Measurements from ENCODE around the gene NDUFC2. TPM values are rescaled to one million over a fixed set of nuclear protein-coding genes. Genes with fewer than 3 reads are reported as not detected.
"Not testable (repeated sequence)": the region's sequence is repeated elsewhere in the genome, so short reads cannot be mapped to it uniquely, and the experiment has no call there.

Gene NDUFC2
- total RNA-seq, 3 donors from 2014 or later: 168 to 208 (median 183) TPM

DNA sequence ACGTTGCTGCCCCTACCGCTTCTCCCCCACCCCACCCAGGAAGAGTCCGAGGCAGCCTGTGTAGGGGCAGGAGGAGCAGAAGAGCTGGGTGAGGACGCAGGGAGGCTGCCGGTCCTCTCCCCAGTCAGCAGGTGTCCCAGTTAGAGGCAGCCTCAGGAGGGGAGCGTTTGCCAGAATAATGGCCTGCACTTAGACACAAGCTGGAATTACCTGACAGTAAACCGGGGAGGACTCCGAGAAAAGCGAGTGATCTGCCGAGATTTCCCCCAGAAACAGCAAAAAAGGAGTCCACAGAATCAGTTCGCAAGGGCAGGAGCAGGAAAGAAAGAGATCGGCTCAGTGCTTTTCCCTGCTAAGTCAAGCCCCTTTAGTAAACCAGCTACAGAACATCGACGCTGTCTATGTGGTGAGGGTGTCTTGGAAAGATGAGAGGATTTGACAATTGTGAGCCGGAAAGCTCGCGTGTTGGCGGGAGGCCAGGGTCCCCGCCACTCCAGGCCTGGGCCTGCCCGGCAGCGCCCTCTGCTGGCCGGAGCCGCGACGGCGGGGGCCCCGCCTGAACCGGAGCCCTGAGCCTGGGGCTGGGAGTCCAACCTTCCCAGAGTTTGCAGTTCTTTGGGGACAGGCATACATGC, 33.7 kb downstream of the NDUFC2 start:
- TF ChIP-seq, protein P1, sequence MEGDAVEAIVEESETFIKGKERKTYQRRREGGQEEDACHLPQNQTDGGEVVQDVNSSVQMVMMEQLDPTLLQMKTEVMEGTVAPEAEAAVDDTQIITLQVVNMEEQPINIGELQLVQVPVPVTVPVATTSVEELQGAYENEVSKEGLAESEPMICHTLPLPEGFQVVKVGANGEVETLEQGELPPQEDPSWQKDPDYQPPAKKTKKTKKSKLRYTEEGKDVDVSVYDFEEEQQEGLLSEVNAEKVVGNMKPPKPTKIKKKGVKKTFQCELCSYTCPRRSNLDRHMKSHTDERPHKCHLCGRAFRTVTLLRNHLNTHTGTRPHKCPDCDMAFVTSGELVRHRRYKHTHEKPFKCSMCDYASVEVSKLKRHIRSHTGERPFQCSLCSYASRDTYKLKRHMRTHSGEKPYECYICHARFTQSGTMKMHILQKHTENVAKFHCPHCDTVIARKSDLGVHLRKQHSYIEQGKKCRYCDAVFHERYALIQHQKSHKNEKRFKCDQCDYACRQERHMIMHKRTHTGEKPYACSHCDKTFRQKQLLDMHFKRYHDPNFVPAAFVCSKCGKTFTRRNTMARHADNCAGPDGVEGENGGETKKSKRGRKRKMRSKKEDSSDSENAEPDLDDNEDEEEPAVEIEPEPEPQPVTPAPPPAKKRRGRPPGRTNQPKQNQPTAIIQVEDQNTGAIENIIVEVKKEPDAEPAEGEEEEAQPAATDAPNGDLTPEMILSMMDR (IDR thresholded peaks at IDR 0.05): peak; percentile 98
- H3K36me3 ChIP-seq (ENCODE audit: low read depth): no peaks in the 10 kb centered on the region
- ATAC-seq (peak; percentile 93), DNase-seq (peak; percentile 84 to 92 (median 90))
- H3K4me3 ChIP-seq: no peak overlapping the region
- intact Hi-C loops (cut with DNase I, micrococcal nuclease): no loop called here
- H3K4me1 ChIP-seq (ENCODE audit: low read depth): peaks cover 20% of the 10 kb centered on the region
- H3K9me3 ChIP-seq: no peaks in the 10 kb centered on the region

DNA sequence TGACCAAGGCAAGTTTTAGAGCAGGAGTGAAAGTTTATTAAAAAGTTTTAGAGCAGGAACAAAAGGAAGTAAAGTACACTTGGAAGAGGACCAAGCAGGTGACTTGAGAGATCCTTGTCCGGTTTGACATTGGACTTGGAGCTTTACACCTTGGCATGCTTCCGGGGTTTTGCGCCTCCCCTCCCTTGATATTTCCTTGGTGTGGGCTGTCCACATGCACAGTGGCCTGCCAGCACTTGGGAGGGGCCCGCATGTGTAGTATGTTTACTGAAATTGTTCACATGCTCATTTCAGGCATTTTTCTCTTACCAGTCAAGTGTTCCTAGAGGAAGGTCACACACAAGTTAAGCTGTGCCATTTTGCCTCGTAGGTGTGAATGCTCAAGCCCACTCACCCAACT, 35.0 kb downstream of the NDUFC2 start:
- H3K4me3 ChIP-seq: no peak overlapping the region
- peaks cover 33% of the 10 kb centered on the region for H3K4me1 ChIP-seq (ENCODE audit: low read depth)
- peak; percentile 80 to 83 (median 80) for DNase-seq
- peak; percentile 78 for ATAC-seq
- H3K9me3 ChIP-seq: no peaks in the 10 kb centered on the region
- intact Hi-C loops (cut with DNase I, micrococcal nuclease): no loop called here
- H3K36me3 ChIP-seq (ENCODE audit: low read depth): no peaks in the 10 kb centered on the region
- TF ChIP-seq, protein P1 (IDR thresholded peaks at IDR 0.05): no peak

DNA sequence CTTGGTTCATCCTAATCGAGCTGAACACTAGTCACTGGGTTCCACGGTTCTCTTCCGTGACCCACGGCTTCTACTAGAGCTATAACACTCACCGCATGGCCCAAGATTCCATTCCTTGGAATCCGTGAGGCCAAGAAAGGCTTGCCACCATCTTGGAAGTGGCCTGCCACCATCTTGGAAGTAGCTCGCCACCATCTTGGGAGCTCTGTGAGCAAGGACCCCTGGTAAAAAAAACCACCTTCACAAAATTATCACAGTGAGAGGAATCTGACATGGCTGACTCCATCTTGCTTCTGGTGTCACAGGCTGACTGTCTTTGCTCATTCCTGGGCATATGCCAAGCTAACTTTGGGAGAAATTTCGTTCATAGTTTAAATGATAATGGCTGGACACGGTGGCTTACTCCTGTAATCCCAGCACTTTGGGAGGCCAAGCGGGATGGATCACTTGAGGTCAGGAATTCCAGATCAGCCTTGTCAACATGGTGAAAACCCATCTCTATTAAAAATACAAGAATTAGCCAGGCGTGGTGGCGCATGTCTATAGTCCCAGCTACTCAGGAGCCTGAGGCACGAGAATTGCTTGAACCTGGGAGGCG, 37.7 kb downstream of the NDUFC2 start:
- intact Hi-C loops (cut with DNase I, micrococcal nuclease): no loop called here
- no peaks in the 10 kb centered on the region for H3K9me3 ChIP-seq
- TF ChIP-seq, protein P1 (IDR thresholded peaks at IDR 0.05): no peak
- ATAC-seq (no peak), DNase-seq (no peak)
- H3K4me3 ChIP-seq: no peak overlapping the region
- H3K36me3 ChIP-seq (ENCODE audit: low read depth): no peaks in the 10 kb centered on the region
- peaks cover 58% of the 10 kb centered on the region for H3K4me1 ChIP-seq (ENCODE audit: low read depth)

GRCh38 chr11:78041380-78041719, 38.3 kb downstream of the NDUFC2 start:
- ATAC-seq; intact Hi-C loops (cut with DNase I, micrococcal nuclease); H3K36me3 ChIP-seq (ENCODE audit: low read depth); H3K9me3 ChIP-seq; DNase-seq; H3K4me3 ChIP-seq: not testable (repeated sequence)
- peaks cover 59% of the 10 kb centered on the region for H3K4me1 ChIP-seq (ENCODE audit: low read depth)

GRCh38 chr11:78040691-78041379, 38.8 kb downstream of the NDUFC2 start:
- Histone ChIP-seq H3K36me3 (ENCODE audit: low read depth) (no peaks in the 10 kb centered on the region), H3K4me1 (ENCODE audit: low read depth) (peaks cover 57% of the 10 kb centered on the region), H3K4me3 (no peak overlapping the region), H3K9me3 (no peaks in the 10 kb centered on the region)
- intact Hi-C loops (cut with DNase I, micrococcal nuclease): no loop called here
- DNase-seq (peak; percentile 35 to 62 (median 39)), ATAC-seq (no peak)
- TF ChIP-seq, protein P1 (IDR thresholded peaks at IDR 0.05): no peak

All from mucosa of descending colon (tissue), 3 donors.